Stimulated activated CD4-positive, alpha-beta T cell treated with anti-CD3 and anti-CD28 coated beads, Interleukin-1b, Interleukin-23, amount 100 ng/mL, for 24 hours (primary cell): ENCODE results near the gene MAP1LC3B.
A peak's percentile ranks its signal among the peaks of the same experiment; 100 is the strongest.

Experiments
- DNase-seq, 4 experiments: peaks; one replicate each; pipeline ENCODE4 v3.0.0-alpha.2; 2020; ENCODE audit warnings: low read depth in 4 of 4, low spot score in 1 of 4

MAP1LC3B gene

DNA sequence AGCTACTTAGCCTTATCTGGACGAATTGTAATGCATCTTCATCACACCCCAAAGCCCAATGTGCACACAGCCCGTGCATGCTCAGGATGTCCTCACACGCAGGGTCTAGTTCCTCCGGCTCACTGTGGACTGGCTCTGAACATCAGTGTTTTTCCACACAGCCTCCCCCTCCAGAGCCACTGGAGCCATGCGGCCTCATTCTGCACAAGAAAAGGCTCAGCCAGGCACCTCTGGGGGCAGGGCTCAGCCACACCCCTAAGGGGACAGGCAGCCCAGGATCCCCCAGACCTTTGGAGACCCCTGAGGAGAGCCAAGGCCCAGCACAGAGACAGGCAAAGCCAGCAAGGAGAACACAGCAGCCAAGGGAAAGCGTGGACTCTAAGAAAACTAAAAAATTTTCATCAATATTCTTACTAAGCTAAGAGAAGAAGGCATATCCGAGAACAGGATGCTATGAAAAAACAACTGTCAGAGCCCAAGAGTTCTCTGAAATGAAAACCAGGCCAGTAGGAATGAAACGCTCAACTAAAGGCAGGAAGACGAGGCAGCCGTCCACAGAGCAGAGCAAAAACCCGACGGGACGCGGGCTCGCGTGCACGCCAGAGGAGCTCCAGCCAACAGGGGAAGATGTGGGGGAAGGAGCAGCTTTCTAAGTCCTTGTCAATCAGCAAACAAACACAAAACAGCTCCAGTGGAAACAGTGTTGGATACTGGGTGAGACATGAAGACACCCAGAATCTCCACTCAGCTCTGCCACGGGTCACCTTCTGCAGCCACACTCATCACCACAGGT lies 34.5 kb downstream of the MAP1LC3B start:
- DNase-seq, result no peak

GRCh38 chr16:87431926-87432325 lies 39.8 kb downstream of the MAP1LC3B start:
- no peak for DNase-seq

DNA sequence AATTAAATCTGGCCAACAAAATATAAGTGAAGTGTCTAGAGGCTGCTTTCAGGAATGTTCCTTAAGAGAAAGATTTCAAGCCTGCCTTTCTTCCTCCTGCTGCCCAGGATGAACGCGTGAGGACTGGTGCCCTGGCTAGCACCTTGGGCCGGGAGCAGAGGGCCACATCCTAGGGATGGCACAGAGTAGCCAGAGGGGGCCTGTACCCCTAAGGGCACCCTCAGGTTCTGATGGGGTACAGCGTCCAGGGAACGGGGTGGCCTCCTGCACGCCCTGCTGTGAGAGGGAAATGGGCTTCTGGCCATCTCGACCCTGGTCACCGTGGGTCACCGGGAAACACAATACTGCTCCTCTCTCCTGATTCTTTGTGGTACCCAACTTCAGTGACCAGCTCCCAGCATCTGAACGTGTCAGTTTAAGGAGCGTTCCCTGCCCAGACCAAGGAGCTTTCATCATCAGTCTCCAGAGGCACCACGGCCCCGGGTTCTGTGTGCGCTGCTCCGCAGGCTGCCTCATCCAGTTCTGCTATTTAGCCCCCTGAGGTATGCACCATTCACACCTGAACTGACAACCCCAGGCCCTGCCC lies 40.3 kb downstream of the MAP1LC3B start:
- no peak for DNase-seq

- no peak for DNase-seq
These were observed 42.1 kb downstream of the MAP1LC3B start for GRCh38 chr16:87434146-87434667.

- DNase-seq, result no peak
These were observed 43.5 kb downstream of the MAP1LC3B start for GRCh38 chr16:87435372-87436224.

- peak in 2 of 4 experiments; percentile 9 to 42 for DNase-seq
These were observed 44.4 kb downstream of the MAP1LC3B start for GRCh38 chr16:87436225-87437172.

GRCh38 chr16:87437327-87437726 lies 45.2 kb downstream of the MAP1LC3B start:
- DNase-seq, result no peak

DNA sequence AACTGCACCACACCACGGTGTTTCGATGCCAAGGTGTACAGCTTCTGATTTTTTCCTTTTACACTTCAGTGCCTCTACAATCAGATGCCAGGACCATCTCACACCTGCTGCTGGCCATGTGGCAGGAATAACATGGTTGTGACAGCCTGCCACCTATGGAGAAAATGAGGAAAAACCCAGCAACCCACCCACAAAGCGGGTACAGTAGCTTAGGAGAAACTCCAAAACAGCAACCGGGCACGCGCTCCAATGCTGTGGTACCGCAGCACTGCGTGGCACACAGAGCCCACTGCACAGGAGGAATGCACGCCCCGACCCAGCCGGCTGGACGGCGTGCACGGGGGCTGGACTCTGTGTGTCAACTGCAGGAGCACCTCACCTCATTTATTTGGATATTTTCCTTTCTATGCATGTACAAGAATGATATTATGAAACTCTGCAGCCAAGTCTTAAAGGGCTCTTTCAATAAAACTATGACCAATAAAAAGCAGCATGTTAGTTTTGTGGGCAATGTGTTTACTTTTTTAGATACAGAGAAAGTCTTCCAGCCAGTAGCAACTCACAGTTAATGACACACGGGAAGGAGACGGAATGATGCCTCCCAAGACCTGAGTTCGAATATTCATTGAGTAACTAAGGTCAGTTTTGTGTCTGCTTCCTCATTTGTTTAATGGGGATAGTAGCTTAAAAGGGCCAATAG lies 45.9 kb downstream of the MAP1LC3B start:
- DNase-seq, result no peak

DNA sequence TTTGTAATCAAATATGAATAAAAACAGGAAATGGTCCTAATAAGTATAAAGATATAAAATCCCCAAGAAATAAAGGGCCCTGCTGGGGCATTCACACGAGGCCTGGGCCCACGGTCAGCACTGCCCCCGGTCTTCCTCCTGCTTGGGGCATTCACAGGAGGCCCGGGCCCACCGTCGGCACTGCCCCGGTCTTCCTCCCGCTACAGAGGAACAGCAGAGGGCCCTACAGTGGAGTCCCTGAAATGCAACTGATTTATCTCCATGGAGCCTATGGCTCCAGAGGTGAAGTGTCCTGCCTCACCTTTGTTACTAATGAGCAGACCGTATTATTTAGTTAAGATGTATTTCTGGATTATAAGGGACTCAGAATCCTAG lies 46.5 kb downstream of the MAP1LC3B start:
- DNase-seq, result no peak

- DNase-seq, result no peak
These were observed 47.8 kb downstream of the MAP1LC3B start for GRCh38 chr16:87439926-87440325.

DNA sequence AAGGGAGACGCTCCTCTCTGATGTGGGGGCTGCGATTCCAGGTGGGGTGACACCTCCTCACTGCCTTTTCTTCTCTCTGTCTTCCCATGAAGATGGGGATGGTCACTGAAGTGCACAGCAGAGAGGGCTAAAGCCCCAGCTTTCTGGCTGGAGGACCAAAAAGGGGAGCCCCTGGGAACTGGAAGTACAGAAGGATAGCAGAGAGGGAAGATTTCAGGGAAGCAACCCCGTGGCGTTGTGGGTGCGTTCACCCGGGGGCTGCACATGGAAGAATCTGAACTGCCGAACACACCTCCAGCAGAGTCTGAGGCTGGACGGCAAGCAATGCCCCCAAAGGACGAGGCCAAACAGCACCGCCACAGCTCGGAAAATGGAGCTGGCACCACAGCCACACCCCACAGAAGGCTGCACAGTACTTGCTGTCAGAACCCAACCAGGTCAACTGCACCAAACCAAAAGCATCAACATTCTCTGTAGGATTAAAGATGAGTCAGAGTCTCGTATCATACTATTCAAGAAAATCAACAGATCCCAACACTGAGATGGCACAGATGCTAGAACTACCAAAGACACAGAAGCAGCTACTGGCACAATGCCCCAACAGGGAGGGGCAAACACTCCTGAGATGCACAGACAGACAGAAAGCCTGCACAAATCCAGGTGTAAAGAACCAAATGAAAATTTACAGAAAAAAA lies 49.9 kb downstream of the MAP1LC3B start:
- DNase-seq, result no peak

- DNase-seq, result no peak
These were observed 50.4 kb downstream of the MAP1LC3B start for GRCh38 chr16:87442581-87442966.

GRCh38 chr16:87443016-87443415 lies 50.9 kb downstream of the MAP1LC3B start:
- no peak for DNase-seq

DNA sequence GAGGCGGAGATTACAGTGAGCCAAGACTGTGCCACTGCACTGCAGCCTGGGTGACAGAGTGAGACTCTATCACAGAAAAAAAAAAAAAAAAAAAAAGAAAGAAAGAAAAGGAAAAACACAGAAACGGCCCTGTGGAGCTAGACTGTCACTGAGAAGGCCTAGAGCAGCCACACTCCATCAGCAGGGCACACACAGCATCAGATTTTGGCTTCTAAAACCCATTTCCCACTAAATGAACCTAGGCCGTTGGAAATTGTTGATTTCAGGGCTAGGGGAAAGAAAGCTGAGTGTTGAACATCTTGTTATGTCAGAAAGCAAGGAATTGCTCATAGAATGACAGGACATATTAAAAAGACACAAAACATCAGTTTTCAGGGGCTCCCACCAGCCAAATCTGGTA lies 51.8 kb downstream of the MAP1LC3B start:
- no peak for DNase-seq

DNA sequence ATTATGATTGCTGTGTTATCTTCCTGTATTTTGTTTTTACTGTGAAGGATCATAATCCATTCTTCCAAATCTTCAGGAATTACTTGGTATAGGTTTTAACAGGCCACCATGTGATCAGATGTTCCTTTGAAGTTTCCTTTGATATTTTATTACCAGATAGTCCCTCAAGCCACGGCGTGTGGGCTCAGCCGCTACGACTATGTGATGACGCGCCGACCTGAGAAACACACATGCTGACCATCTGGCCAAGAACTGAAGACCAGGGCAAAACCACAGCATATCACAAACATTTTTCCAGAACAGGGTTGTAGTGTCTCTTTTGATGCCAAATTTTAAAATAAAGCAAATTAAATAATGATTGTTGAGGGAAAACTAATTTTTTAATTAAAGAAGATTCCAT lies 53.4 kb downstream of the MAP1LC3B start:
- no peak for DNase-seq

- no peak for DNase-seq
These were observed 54.3 kb downstream of the MAP1LC3B start for GRCh38 chr16:87446479-87446878.

- no peak for DNase-seq
These were observed 55.2 kb downstream of the MAP1LC3B start for GRCh38 chr16:87447323-87447722.

DNA sequence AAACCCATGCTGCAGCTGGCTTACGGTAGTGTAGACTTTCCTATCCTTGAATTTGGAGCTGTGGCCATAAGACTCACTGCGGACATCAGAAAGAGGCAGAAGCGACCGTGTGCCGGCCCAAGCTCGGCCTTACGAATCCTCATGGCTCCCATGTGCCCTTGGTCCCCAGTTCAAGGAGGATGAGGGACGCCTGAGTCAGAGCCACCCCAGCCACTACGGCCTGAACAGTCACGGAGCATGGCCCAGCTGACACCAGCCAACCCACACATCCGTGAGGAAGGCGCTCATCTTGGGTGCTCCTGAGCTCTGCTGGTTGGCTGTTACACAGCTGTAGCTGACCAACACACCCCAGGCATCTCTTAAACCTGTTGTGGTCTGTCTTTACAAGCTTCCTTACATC lies 56.7 kb downstream of the MAP1LC3B start:
- no peak for DNase-seq

DNA sequence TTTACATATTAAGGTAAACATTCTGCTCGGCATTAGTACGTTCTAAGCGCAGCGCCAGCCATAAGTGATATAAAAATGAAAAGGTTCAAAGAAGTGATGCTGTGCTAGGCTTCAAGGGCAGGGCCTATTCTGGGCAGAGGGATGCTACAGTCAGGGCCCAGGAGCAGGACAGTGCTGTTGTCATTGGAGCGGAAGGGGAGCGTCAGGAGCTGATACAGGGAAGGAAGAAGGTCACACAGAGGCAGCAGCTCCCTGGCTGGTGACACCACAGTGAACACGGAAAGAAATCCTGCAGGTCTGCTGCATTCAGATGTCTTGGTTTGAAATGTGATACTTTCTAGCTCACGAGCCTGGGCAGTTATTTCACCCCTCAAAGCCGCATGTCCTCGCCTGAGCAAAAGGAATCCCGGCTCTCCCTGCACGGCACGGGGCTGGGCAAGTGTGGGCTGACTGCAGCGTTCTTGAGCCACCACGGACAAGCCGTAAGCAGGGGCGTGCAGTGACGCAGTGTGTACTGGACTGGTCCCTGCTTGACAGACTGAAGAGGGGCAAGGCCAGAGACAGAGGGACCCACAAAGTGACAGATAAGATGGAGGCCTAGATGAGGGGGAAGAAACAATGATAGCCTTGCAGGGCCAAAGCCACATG lies 59.6 kb downstream of the MAP1LC3B start:
- DNase-seq, result no peak
